ENCODE measurements around the gene LRIG1.
A peak's percentile ranks its signal among the peaks of the same experiment; 100 is the strongest.

The LRIG1 gene

DNA sequence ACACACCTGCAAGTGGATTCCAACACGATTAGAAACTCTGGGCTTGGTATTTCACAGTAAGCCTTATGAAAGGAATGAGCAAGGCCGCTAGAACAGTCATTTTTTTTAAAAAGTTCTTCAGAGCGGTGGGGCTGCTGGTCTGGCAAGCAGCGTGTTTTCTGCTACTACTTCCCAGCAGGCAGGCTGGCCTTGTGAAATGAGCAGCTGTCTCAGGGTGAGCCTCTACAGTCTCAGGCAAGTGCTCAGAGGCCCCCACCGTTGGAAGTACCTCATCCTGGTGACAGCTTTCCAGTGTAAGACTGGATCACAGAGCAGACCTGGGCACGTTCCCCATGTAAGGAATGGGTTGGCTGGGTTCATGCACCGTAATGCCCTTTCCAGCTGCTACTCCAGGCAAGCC, 119.2 kb downstream of the LRIG1 start:
- no peak overlapping the region for H3K27ac ChIP-seq (ENCODE audit: low read length)
- TF ChIP-seq, protein P1, sequence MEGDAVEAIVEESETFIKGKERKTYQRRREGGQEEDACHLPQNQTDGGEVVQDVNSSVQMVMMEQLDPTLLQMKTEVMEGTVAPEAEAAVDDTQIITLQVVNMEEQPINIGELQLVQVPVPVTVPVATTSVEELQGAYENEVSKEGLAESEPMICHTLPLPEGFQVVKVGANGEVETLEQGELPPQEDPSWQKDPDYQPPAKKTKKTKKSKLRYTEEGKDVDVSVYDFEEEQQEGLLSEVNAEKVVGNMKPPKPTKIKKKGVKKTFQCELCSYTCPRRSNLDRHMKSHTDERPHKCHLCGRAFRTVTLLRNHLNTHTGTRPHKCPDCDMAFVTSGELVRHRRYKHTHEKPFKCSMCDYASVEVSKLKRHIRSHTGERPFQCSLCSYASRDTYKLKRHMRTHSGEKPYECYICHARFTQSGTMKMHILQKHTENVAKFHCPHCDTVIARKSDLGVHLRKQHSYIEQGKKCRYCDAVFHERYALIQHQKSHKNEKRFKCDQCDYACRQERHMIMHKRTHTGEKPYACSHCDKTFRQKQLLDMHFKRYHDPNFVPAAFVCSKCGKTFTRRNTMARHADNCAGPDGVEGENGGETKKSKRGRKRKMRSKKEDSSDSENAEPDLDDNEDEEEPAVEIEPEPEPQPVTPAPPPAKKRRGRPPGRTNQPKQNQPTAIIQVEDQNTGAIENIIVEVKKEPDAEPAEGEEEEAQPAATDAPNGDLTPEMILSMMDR (IDR thresholded peaks at IDR 0.05; ENCODE audit: low read depth, low read length): no peak
- TF ChIP-seq EZH2phosphoT487 (IDR thresholded peaks at IDR 0.05; ENCODE audit: low read depth): no peak
- H2AFZ ChIP-seq (ENCODE audit: low read depth, low read length): no peak overlapping the region
- H3K4me1 ChIP-seq (ENCODE audit: low read length): peaks cover 28% of the 10 kb centered on the region
- no peak overlapping the region for H3K4me2 ChIP-seq (ENCODE audit: low read length)
- H3K36me3 ChIP-seq (replicated peaks; ENCODE audit: low read depth, low read length): peaks cover 92% of the 10 kb centered on the region
- H3K79me2 ChIP-seq (ENCODE audit: low read length): peaks cover 4% of the 10 kb centered on the region; the same call in 1 of the 2 replicates
- no peak overlapping the region for H3K4me3 ChIP-seq (ENCODE audit: low read length)
- no peaks in the 10 kb centered on the region for H4K20me1 ChIP-seq (ENCODE audit: insufficient read depth, low read length)
- H3K9me3 ChIP-seq (ENCODE audit: insufficient read depth, low read length): 0 out of 2 replicates have a peak, but pooled peaks cover 6% of the 10 kb centered on the region
- no peaks in the 10 kb centered on the region for H3K27me3 ChIP-seq (ENCODE audit: low read depth, low read length)
- H3K9ac ChIP-seq (ENCODE audit: low read length): no peak overlapping the region

- no peaks in the 10 kb centered on the region for H3K27me3 ChIP-seq (ENCODE audit: low read depth, low read length)
- H2AFZ ChIP-seq (ENCODE audit: low read depth, low read length): no peak overlapping the region
- peaks cover 93% of the 10 kb centered on the region for H3K36me3 ChIP-seq (replicated peaks; ENCODE audit: low read depth, low read length)
- no peak overlapping the region for H3K4me2 ChIP-seq (ENCODE audit: low read length)
- no peak overlapping the region for H3K4me3 ChIP-seq (ENCODE audit: low read length)
- 0 out of 2 replicates have a peak, but pooled peaks cover 6% of the 10 kb centered on the region for H3K9me3 ChIP-seq (ENCODE audit: insufficient read depth, low read length)
- no peaks in the 10 kb centered on the region for H4K20me1 ChIP-seq (ENCODE audit: insufficient read depth, low read length)
- TF ChIP-seq, protein P1 (IDR thresholded peaks at IDR 0.05; ENCODE audit: low read depth, low read length): no peak
- TF ChIP-seq EZH2phosphoT487 (IDR thresholded peaks at IDR 0.05; ENCODE audit: low read depth): no peak
- no peak overlapping the region for H3K9ac ChIP-seq (ENCODE audit: low read length)
- H3K79me2 ChIP-seq (ENCODE audit: low read length): peaks cover 4% of the 10 kb centered on the region; the same call in 1 of the 2 replicates
- no peak overlapping the region; the same call in 1 of the 2 replicates for H3K27ac ChIP-seq (ENCODE audit: low read length)
- peaks cover 15% of the 10 kb centered on the region for H3K4me1 ChIP-seq (ENCODE audit: low read length)
Measured at GRCh38 chr3:66380200-66380932, 120.5 kb downstream of the LRIG1 start.

DNA sequence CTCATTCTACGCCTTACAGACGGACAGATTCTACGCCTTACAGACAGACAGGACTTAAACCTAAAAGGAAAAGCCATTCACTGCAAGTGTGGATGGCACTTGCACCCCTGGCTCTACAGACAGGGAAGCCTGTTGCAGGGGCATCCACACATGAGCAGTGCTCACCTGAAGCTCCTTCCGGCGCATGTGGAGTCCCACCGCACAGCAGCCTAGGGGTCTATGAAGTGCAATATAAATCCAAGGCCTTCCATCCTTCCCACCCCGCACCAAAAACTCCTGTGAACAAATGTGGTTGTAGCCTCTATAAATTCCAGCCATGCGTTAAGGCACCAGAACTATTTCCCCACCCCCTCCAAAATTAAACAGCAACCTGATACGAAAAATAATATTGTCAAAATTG, 121.3 kb downstream of the LRIG1 start:
- Histone ChIP-seq H3K9me3 (ENCODE audit: insufficient read depth, low read length) (no peaks in the 10 kb centered on the region), H3K9ac (ENCODE audit: low read length) (no peak overlapping the region), H3K27ac (ENCODE audit: low read length) (no peak overlapping the region), H3K79me2 (ENCODE audit: low read length) (no peaks in the 10 kb centered on the region), H3K4me3 (ENCODE audit: low read length) (no peak overlapping the region), H4K20me1 (ENCODE audit: insufficient read depth, low read length) (no peaks in the 10 kb centered on the region), H3K4me2 (ENCODE audit: low read length) (no peak overlapping the region), H2AFZ (ENCODE audit: low read depth, low read length) (no peak overlapping the region), H3K4me1 (ENCODE audit: low read length) (peaks cover 11% of the 10 kb centered on the region), H3K27me3 (ENCODE audit: low read depth, low read length) (no peaks in the 10 kb centered on the region), H3K36me3 (replicated peaks; ENCODE audit: low read depth, low read length) (peaks cover 85% of the 10 kb centered on the region)
- TF ChIP-seq EZH2phosphoT487 (IDR thresholded peaks at IDR 0.05; ENCODE audit: low read depth): no peak
- TF ChIP-seq, protein P1 (IDR thresholded peaks at IDR 0.05; ENCODE audit: low read depth, low read length): no peak

GRCh38 chr3:66378256-66378655, 122.6 kb downstream of the LRIG1 start:
- H3K27ac ChIP-seq (ENCODE audit: low read length): no peak overlapping the region
- H3K4me3 ChIP-seq (ENCODE audit: low read length): no peak overlapping the region
- H3K9ac ChIP-seq (ENCODE audit: low read length): no peak overlapping the region
- peaks cover 11% of the 10 kb centered on the region for H3K4me1 ChIP-seq (ENCODE audit: low read length)
- TF ChIP-seq EZH2phosphoT487 (IDR thresholded peaks at IDR 0.05; ENCODE audit: low read depth): no peak
- TF ChIP-seq, protein P1 (IDR thresholded peaks at IDR 0.05; ENCODE audit: low read depth, low read length): peak; percentile 88
- no peak overlapping the region for H2AFZ ChIP-seq (ENCODE audit: low read depth, low read length)
- no peaks in the 10 kb centered on the region for H3K79me2 ChIP-seq (ENCODE audit: low read length)
- no peak overlapping the region for H3K4me2 ChIP-seq (ENCODE audit: low read length)
- no peaks in the 10 kb centered on the region for H3K27me3 ChIP-seq (ENCODE audit: low read depth, low read length)
- no peaks in the 10 kb centered on the region for H4K20me1 ChIP-seq (ENCODE audit: insufficient read depth, low read length)
- no peaks in the 10 kb centered on the region for H3K9me3 ChIP-seq (ENCODE audit: insufficient read depth, low read length)
- H3K36me3 ChIP-seq (replicated peaks; ENCODE audit: low read depth, low read length): peaks cover 72% of the 10 kb centered on the region

Measured in OCI-LY3 (cell line).